ENCODE data around the gene KIDINS220.

DNA sequence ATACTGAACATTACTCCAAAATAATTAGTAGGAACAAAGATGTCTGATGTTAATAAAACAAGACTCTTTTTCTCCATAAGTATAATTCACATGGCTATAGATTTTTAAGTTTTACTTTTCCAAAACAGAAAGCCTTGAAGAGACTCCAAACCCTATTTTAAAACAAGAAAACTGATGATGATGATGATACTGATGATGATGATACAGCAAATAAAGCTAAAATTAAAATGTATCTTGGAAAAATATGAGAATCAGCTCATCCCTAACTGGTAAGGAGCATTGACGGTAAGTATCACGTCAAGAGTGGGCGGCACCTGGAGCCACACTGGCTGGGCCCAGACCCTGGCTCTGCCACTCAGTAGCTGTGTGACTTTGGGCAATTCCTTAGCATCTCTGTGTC lies 116.0 kb downstream of the KIDINS220 start:
- TF ChIP-seq POLR2A (IDR thresholded peaks at IDR 0.05) = no peak
- TF ChIP-seq, protein P1, sequence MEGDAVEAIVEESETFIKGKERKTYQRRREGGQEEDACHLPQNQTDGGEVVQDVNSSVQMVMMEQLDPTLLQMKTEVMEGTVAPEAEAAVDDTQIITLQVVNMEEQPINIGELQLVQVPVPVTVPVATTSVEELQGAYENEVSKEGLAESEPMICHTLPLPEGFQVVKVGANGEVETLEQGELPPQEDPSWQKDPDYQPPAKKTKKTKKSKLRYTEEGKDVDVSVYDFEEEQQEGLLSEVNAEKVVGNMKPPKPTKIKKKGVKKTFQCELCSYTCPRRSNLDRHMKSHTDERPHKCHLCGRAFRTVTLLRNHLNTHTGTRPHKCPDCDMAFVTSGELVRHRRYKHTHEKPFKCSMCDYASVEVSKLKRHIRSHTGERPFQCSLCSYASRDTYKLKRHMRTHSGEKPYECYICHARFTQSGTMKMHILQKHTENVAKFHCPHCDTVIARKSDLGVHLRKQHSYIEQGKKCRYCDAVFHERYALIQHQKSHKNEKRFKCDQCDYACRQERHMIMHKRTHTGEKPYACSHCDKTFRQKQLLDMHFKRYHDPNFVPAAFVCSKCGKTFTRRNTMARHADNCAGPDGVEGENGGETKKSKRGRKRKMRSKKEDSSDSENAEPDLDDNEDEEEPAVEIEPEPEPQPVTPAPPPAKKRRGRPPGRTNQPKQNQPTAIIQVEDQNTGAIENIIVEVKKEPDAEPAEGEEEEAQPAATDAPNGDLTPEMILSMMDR (IDR thresholded peaks at IDR 0.05) = no peak

Data from right lobe of liver (tissue), 4 donors.